ENCODE results near the gene RAMP1. TPM values are rescaled to one million over a fixed set of nuclear protein-coding genes. Genes with fewer than 3 reads are reported as not detected.

Gene RAMP1
- total and polyA plus RNA-seq, 2 of the 4 experiments (the other 2 are of a cell fraction) = 15.8 to 77.1 TPM

- no peaks in the 10 kb centered on the region; the same call in 1 of the 2 replicates for H3K27me3 ChIP-seq (ENCODE audit: control insufficient read depth, insufficient read depth, low read length)
- H4K5ac ChIP-seq (ENCODE audit: low read depth, low read length) = no peak overlapping the region; the same call in 1 of the 2 replicates
- no peaks in the 10 kb centered on the region for H3K79me1 ChIP-seq (ENCODE audit: low read depth in 1 of 2, low read length in 2 of 2)
- peak overlapping the region; percentile 78; the same call in 1 of the 2 replicates for H2BK120ac ChIP-seq (ENCODE audit: low read depth, low read length)
- no peak overlapping the region for H3K14ac ChIP-seq (replicated peaks; ENCODE audit: low read depth, low read length)
- peak overlapping the region; percentile 13 for H2BK5ac ChIP-seq (ENCODE audit: low read depth, low read length, poor library complexity, severe bottlenecking)
- no peaks in the 10 kb centered on the region for H3K9me1 ChIP-seq (ENCODE audit: insufficient read depth, low read length)
- peak overlapping the region in 1 of 2 experiments; percentile 68; a peak in 1 of 4 replicates for H4K8ac ChIP-seq (ENCODE audit: low read depth in 2 of 2, low read length in 2 of 2)
- POLR2A ChIA-PET (ENCODE audit: unreplicated experiment) = no interaction called here
- no peak overlapping the region for H3K18ac ChIP-seq (ENCODE audit: low read depth, low read length)
- WGBS, 2 experiments (ENCODE audit: extremely low coverage in 2 of 2, insufficient read length in 1 of 2) = no CpG with 5 or more reads among the region's 1 CpG
- H2AK5ac ChIP-seq (ENCODE audit: low read depth, low read length) = no peak overlapping the region
- no peak overlapping the region for H3K4me3 ChIP-seq (ENCODE audit: insufficient read depth, low read depth, low read length)
- H3K56ac ChIP-seq (ENCODE audit: extremely low read depth, insufficient read depth, low read length) = no peak overlapping the region
- ATAC-seq (ENCODE audit: low read depth) = peak; percentile 95
- H3K27ac ChIP-seq (ENCODE audit: insufficient read depth, low read length) = peak overlapping the region; percentile 53; the same call in 1 of the 2 replicates
- no peak overlapping the region for H2BK15ac ChIP-seq (ENCODE audit: low read depth, low read length)
- peak; percentile 68 for DNase-seq
- H3K36me3 ChIP-seq (ENCODE audit: control insufficient read depth, insufficient read depth, low read length) = no peaks in the 10 kb centered on the region
- peaks cover 3% of the 10 kb centered on the region for H3K4me1 ChIP-seq (ENCODE audit: control insufficient read depth, insufficient read depth, low read length)
- no peak overlapping the region for H2BK20ac ChIP-seq (ENCODE audit: low read depth, low read length)
- H2AK9ac ChIP-seq (replicated peaks; ENCODE audit: low read depth, low read length, poor library complexity) = no peak overlapping the region
- H4K20me1 ChIP-seq (ENCODE audit: insufficient read depth, low read length) = no peaks in the 10 kb centered on the region
- dilution Hi-C loops (cut with HindIII; ENCODE audit: low sequenced_read_pairs, unreplicated experiment) (no loop called here), intact Hi-C loops (cut with micrococcal nuclease) (no loop called here), in situ Hi-C loops (cut with MboI; ENCODE audit: low sequenced_read_pairs) (no loop called here)
- H3K4me2 ChIP-seq (ENCODE audit: low read depth, low read length) = peak overlapping the region; percentile 10; the same call in 1 of the 2 replicates
- H3K4ac ChIP-seq (ENCODE audit: low read depth, low read length) = no peak overlapping the region
- CTCF ChIA-PET = no interaction called here
- peak; percentile 54; the same call in 1 of the 2 replicates for TF ChIP-seq CEBPB (IDR thresholded peaks at IDR 0.05; ENCODE audit: low read depth, low read length)
- TF ChIP-seq, protein P1, sequence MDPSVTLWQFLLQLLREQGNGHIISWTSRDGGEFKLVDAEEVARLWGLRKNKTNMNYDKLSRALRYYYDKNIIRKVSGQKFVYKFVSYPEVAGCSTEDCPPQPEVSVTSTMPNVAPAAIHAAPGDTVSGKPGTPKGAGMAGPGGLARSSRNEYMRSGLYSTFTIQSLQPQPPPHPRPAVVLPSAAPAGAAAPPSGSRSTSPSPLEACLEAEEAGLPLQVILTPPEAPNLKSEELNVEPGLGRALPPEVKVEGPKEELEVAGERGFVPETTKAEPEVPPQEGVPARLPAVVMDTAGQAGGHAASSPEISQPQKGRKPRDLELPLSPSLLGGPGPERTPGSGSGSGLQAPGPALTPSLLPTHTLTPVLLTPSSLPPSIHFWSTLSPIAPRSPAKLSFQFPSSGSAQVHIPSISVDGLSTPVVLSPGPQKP (IDR thresholded peaks at IDR 0.05; ENCODE audit: borderline replicate concordance, low read depth, low read length) = no peak
- no peak overlapping the region for H2AFZ ChIP-seq (replicated peaks; ENCODE audit: low read length, poor library complexity)
- no TSS peak for BruUV-seq (replicated peaks)
- no peak overlapping the region for H3K9ac ChIP-seq (ENCODE audit: low read depth, low read length)
- H4K91ac ChIP-seq (ENCODE audit: insufficient read depth, low read depth, low read length) = no peak overlapping the region
- H3K23ac ChIP-seq (ENCODE audit: low read depth, low read length) = no peak overlapping the region; the same call in 1 of the 2 replicates
- H3K9me3 ChIP-seq (ENCODE audit: control insufficient read depth, insufficient read depth, low read length) = no peaks in the 10 kb centered on the region
Observed at GRCh38 chr2:237833546-237833945, 25.9 kb upstream of the RAMP1 start.
